Pancreas (tissue), 10 donors: ENCODE data around the gene TBC1D20. TPM values are rescaled to one million over a fixed set of nuclear protein-coding genes. Genes with fewer than 3 reads are reported as not detected.
"Not testable (repeated sequence)": the region's sequence is repeated elsewhere in the genome, so short reads cannot be mapped to it uniquely, and the experiment has no call there.

ENCODE experiments used
- ATAC-seq, 4 donors: fragments of 200-7000 bp; cut with Tn5 transposase; one replicate each; pipeline versions ENCODE4 v1.8.0 to v1.9.1; 2020; ENCODE audit warnings: mild to moderate bottlenecking in 4 of 4, moderate library complexity in 4 of 4
- DNase-seq, 6 donors: peaks; one replicate each; pipeline ENCODE4 v3.0.0-alpha.2; 2020
- FAIRE-seq: peaks from 2 replicates; lab custom pipeline; 2012; peaks lifted over from hg19 to GRCh38; lab: Jason Lieb, UNC
- H3K27ac ChIP-seq, 4 donors: fragments of 200-600 bp; sonication (generic); 1 replicate in 3 of 4; 2 replicates in 1 of 4; pipeline versions ENCODE4 v1.5.0 to v1.8.0; 2020
- H3K27me3 ChIP-seq, 4 donors: fragments of 200-600 bp; one replicate each; pipeline ENCODE4 v1.8.0; 2021
- H3K36me3 ChIP-seq, 3 donors: fragments of 200-600 bp; sonication (generic) in 1 of 3; one replicate each; pipeline versions ENCODE4 v1.5.0 to v1.8.0; 2020 to 2021
- H3K4me1 ChIP-seq, 3 donors: fragments of 200-600 bp; one replicate each; pipeline ENCODE4 v1.8.0; 2021
- H3K4me3 ChIP-seq, 4 donors: fragments of 200-600 bp; sonication (generic) in 2 of 4; one replicate each; pipeline versions ENCODE4 v1.5.0 to v1.8.0; 2020 to 2021
- H3K9me3 ChIP-seq, 4 donors: fragments of 200-600 bp; one replicate each; pipeline ENCODE4 v1.8.0; 2021
- CTCF ChIP-seq, 4 donors: fragments of 200-600 bp; sonication (generic) in 3 of 4; IDR thresholded peaks; one replicate each; pipeline versions ENCODE4 v1.5.0 to v1.8.0; 2021; ENCODE audit warnings: antibody characterized with exemption in 4 of 4
- WGBS, 2 donors: extraction: QIAGEN DNeasy Blood & Tissue Kit; methylation state at CpG; one replicate each; pipeline ENCODE4 v1.1.7; 2013; 5-methylcytosine and 5-hydroxymethylcytosine counted together
- intact Hi-C, 3 donors: fragments of 100-400 bp; cut with DNase I; formaldehyde crosslinking; loops; one replicate each; pipeline versions ENCODE4 v1.11.1 to v1.14.2; 2022
- polyA plus RNA-seq, 2 donors: library from polyadenylated mRNA; stranded (reverse); fragments of 200-250 nt; gene quantifications; one replicate each; pipeline ENCODE4 v1.2.3, GENCODE V29; 2013
- total RNA-seq, 6 donors: library from RNA; stranded (reverse); fragmentation: NEBNext Ultra II Directional in 4 of 6; extraction: Animal tissue kit (Norgen Biotek cat#: 25700) in 4 of 6; gene quantifications; one replicate each; pipeline versions ENCODE4 v1.2.1 to v1.2.4, GENCODE V29; 2021 to 2023
- donor health status: healthy with polysubstance abuse.
- donor health status: DM: no; HTN: no; CAD: no; lungs with moderate emphysema.
- donor health status: DM: no; HTN: no; CAD: no.
- donor health status: control.
- donor health status: control.
- donor health status: Bipolar disorder and iron deficiency.
- donor health status: DM: yes; HTN: yes; CAD: no.
- donor health status: DM: no; HTN: no; CAD: no.
- donor health status: DM: no; HTN: no; CAD: no.
- donor health status: DM: yes; HTN: yes; CAD: no.

The TBC1D20 gene
- total and polyA plus RNA-seq, 8 donors = 11.1 to 21.4 (median 12.9) TPM

DNA sequence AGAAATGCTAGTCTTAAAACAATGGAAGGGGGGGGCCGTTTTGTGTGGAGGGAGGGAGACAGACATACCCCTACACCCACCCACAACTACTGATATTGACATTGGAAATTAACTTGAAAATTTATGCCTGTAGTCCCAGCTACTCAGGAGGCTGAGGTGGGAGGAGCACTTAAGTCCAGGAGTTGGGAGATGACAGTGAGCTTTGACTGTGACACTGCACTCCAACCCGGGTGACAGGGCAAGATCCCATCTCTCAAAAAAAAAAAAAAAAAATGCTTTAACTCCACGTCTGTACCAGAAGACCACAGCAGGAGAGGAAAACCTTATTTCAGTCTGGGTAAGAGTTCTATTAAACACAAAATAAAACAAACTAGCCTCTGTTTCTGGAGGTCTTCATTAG lies 2.2 kb downstream of the TBC1D20 start:
- WGBS, 2 donors = 17% methylated on average over 3 of the region's 3 CpGs
- Histone ChIP-seq H3K4me3 (no peak overlapping the region), H3K27me3 (no peaks in the 10 kb centered on the region), H3K36me3 (no peaks in the 10 kb centered on the region), H3K27ac (no peak overlapping the region), H3K4me1 (peaks cover 6 to 24% (median 6%) of the 10 kb centered on the region in 3 donors), H3K9me3 (no peaks in the 10 kb centered on the region)
- ATAC-seq (no peak), DNase-seq (no peak), FAIRE-seq (no peak)
- no peak for TF ChIP-seq CTCF (IDR thresholded peaks at IDR 0.05)
- intact Hi-C loops = no loop called here

GRCh38 chr20:458776-459175 lies 3.6 kb downstream of the TBC1D20 start:
- no peak overlapping the region for H3K4me3 ChIP-seq
- ATAC-seq (no peak), DNase-seq (no peak), FAIRE-seq (no peak)
- H3K27ac ChIP-seq = no peak overlapping the region
- WGBS, 2 donors = 67% methylated on average over 6 of the region's 6 CpGs
- TF ChIP-seq CTCF (IDR thresholded peaks at IDR 0.05) = no peak
- no peaks in the 10 kb centered on the region for H3K36me3 ChIP-seq
- intact Hi-C loops = no loop called here
- H3K9me3 ChIP-seq = no peaks in the 10 kb centered on the region
- H3K27me3 ChIP-seq = no peaks in the 10 kb centered on the region
- peaks cover 6 to 26% (median 6%) of the 10 kb centered on the region in 3 donors for H3K4me1 ChIP-seq

- H3K36me3 ChIP-seq = no peaks in the 10 kb centered on the region
- no peak overlapping the region for H3K4me3 ChIP-seq
- no peak overlapping the region for H3K27ac ChIP-seq
- intact Hi-C loops = no loop called here
- ATAC-seq = peak; percentile 38 to 80 (median 74)
- peaks cover 0 to 14% (median 0%) of the 10 kb centered on the region in 3 donors for H3K4me1 ChIP-seq
- 14 to 19% methylated on average over 3 of the region's 3 CpGs for WGBS, 2 donors
- TF ChIP-seq CTCF (IDR thresholded peaks at IDR 0.05) = no peak
- H3K9me3 ChIP-seq = no peaks in the 10 kb centered on the region
- no peak for DNase-seq
- no peak for FAIRE-seq
- no peaks in the 10 kb centered on the region for H3K27me3 ChIP-seq
Measured at GRCh38 chr20:454951-455350, 7.4 kb downstream of the TBC1D20 start.

GRCh38 chr20:452021-452420 lies 10.3 kb downstream of the TBC1D20 start:
- H3K4me3 ChIP-seq, H3K9me3 ChIP-seq, H3K27ac ChIP-seq, H3K27me3 ChIP-seq, intact Hi-C loops, DNase-seq, H3K4me1 ChIP-seq, ATAC-seq, H3K36me3 ChIP-seq, FAIRE-seq: not testable (repeated sequence)
- 84 to 90% methylated on average over 11 of the region's 11 CpGs for WGBS, 2 donors

GRCh38 chr20:445514-446336 lies 16.6 kb downstream of the TBC1D20 start:
- no peak for TF ChIP-seq CTCF (IDR thresholded peaks at IDR 0.05)
- FAIRE-seq = no peak
- ATAC-seq = peak in 2 of 4 donors; percentile 35 to 65
- Histone ChIP-seq H3K27ac (no peak overlapping the region), H3K27me3 (no peaks in the 10 kb centered on the region), H3K36me3 (peaks cover 0 to 32% (median 13%) of the 10 kb centered on the region in 3 donors), H3K9me3 (no peaks in the 10 kb centered on the region), H3K4me3 (no peak overlapping the region), H3K4me1 (peaks cover 0 to 7% (median 0%) of the 10 kb centered on the region in 3 donors)
- WGBS, 2 donors = 74 to 76% methylated on average over 5 of the region's 5 CpGs
- no peak for DNase-seq
- intact Hi-C loops = no loop called here
